HepG2 (cell line): ENCODE results near the gene TRIM2. TPM values are rescaled to one million over a fixed set of nuclear protein-coding genes. Genes with fewer than 3 reads are reported as not detected.

Experiments used
- ATAD3A ChIP-seq: sonication (generic); formaldehyde crosslinking; IDR thresholded peaks from 2 replicates; pipeline ENCODE4 v1.4.0; 2020; ENCODE audit warnings: missing genetic modification reagents
- CBFB ChIP-seq: sonication (generic); formaldehyde crosslinking; IDR thresholded peaks from 2 replicates; pipeline ENCODE4 v1.4.0; 2020; ENCODE audit warnings: missing genetic modification reagents
- CENPT ChIP-seq: sonication (generic); formaldehyde crosslinking; IDR thresholded peaks from 2 replicates; pipeline ENCODE4 v1.8.0; 2022; ENCODE audit warnings: low read depth, mild to moderate bottlenecking, moderate library complexity, missing genetic modification reagents
- KIAA2018 ChIP-seq: sonication (generic); formaldehyde crosslinking; IDR thresholded peaks from 2 replicates; pipeline ENCODE4 v1.5.0; 2020; ENCODE audit warnings: mild to moderate bottlenecking, missing genetic modification reagents, borderline replicate concordance
- LBX2 ChIP-seq: sonication (generic); formaldehyde crosslinking; IDR thresholded peaks from 2 replicates; pipeline ENCODE4 v1.5.0; 2020; ENCODE audit warnings: missing genetic modification reagents, mild to moderate bottlenecking, borderline replicate concordance
- MED8 ChIP-seq: sonication (generic); formaldehyde crosslinking; IDR thresholded peaks from 2 replicates; pipeline ENCODE4 v1.8.1; 2023; ENCODE audit warnings: mild to moderate bottlenecking, missing genetic modification reagents; ENCODE audit not compliant: insufficient replicate concordance
- MTA3 ChIP-seq: sonication (generic); formaldehyde crosslinking; IDR thresholded peaks from 2 replicates; pipeline ENCODE4 v1.4.0; 2020; ENCODE audit warnings: missing genetic modification reagents
- NR2F1 ChIP-seq, 2 experiments: fragments of 450-650 bp in 1 of 2; formaldehyde crosslinking in 1 of 2; IDR thresholded peaks; 2 replicates each; pipeline versions ENCODE4 v1.5.0 to v1.6.1; 2016 to 2020; ENCODE audit warnings: mild to moderate bottlenecking in 1 of 2, missing compliant biosample characterization in 1 of 2, missing genetic modification reagents in 1 of 2, moderate library complexity in 1 of 2
- RBAK ChIP-seq: sonication (generic); formaldehyde crosslinking; IDR thresholded peaks from 2 replicates; pipeline ENCODE4 v1.5.1; 2020; ENCODE audit warnings: mild to moderate bottlenecking, missing genetic modification reagents
- RBM39 ChIP-seq: fragments of 200-400 bp; formaldehyde crosslinking; IDR thresholded peaks from one replicate; pipeline ENCODE4 v1.6.1; 2018; ENCODE audit warnings: antibody characterized with exemption, mild to moderate bottlenecking, low read depth, low read length; ENCODE audit not compliant: poor library complexity, severe bottlenecking
- RELA ChIP-seq: sonication (generic); formaldehyde crosslinking; IDR thresholded peaks from 2 replicates; pipeline ENCODE4 v1.4.0; 2020; ENCODE audit warnings: missing genetic modification reagents
- SOX5 ChIP-seq: IDR thresholded peaks from 2 replicates; pipeline ENCODE4 v1.6.1; 2016; ENCODE audit warnings: borderline replicate concordance
- WIZ ChIP-seq: sonication (generic); formaldehyde crosslinking; IDR thresholded peaks from 2 replicates; pipeline ENCODE4 v1.5.1; 2020; ENCODE audit warnings: mild to moderate bottlenecking, missing genetic modification reagents
- ZNF275 ChIP-seq: sonication (generic); formaldehyde crosslinking; IDR thresholded peaks from 2 replicates; pipeline ENCODE4 v1.8.0; 2022; ENCODE audit warnings: missing genetic modification reagents, mild to moderate bottlenecking, inconsistent platforms, borderline replicate concordance
- ZNF431 ChIP-seq: sonication (generic); formaldehyde crosslinking; IDR thresholded peaks from 2 replicates; pipeline ENCODE4 v1.9.0; 2022; ENCODE audit warnings: missing genetic modification reagents, low read depth, mild to moderate bottlenecking, borderline replicate concordance
- ZNF501 ChIP-seq: sonication (generic); formaldehyde crosslinking; IDR thresholded peaks from 2 replicates; pipeline ENCODE4 v1.5.1; 2020; ENCODE audit warnings: mild to moderate bottlenecking, moderate library complexity, missing genetic modification reagents
- ZNF768 ChIP-seq: sonication (generic); formaldehyde crosslinking; IDR thresholded peaks from 2 replicates; pipeline ENCODE4 v1.4.0; 2020; ENCODE audit warnings: missing genetic modification reagents
- polyA plus RNA-seq, 8 experiments: library from polyadenylated mRNA; depleted of rRNA in 3 of 8; stranded (reverse) in 7 of 8; unstranded in 1 of 8; fragments of >200 nt; fragmentation: Illumina TruSeq in 4 of 8; extraction: Trizol in 4 of 8; gene quantifications; 2 replicates each; pipeline versions ENCODE4 v1.2.1 to v1.2.3, GENCODE V29; 2011 to 2016; ENCODE audit warnings: low read depth in 4 of 8, missing spikeins in 1 of 8, mixed read lengths in 1 of 8; ENCODE audit not compliant: insufficient read depth in 1 of 8
- total RNA-seq, 5 experiments: library from RNA; depleted of rRNA; stranded (reverse); fragments of >200 nt; fragmentation: Illumina TruSeq; extraction: Trizol; gene quantifications; 2 replicates each; pipeline ENCODE4 v1.2.3, GENCODE V29; 2016; ENCODE audit warnings: low read depth in 1 of 5
- TF ChIP-seq, protein P1 (sequence below): sonication (generic); formaldehyde crosslinking; IDR thresholded peaks from 2 replicates; pipeline ENCODE4 v1.4.0; 2020; ENCODE audit warnings: missing genetic modification reagents

The TRIM2 gene
- total and polyA plus RNA-seq, 2 of the 13 experiments (the other 11 are each of a cell fraction or from before 2014, with no cell fraction given), result 2.1 to 4.2 TPM

- TF ChIP-seq ZNF501 (CRISPR knock-in tag) (peak; percentile 52; the same call in 1 of the 2 replicates), MED8 (CRISPR knock-in tag) (no peak), RELA (CRISPR knock-in tag) (no peak), WIZ (CRISPR knock-in tag) (peak; percentile 88), ZNF768 (CRISPR knock-in tag) (no peak), NR2F1 (CRISPR knock-in tag; IDR thresholded peaks at IDR 0.05) (0 out of 4 replicates have a peak, but pooled peaks of 1 of the 2 experiments have one; percentile 31), RBAK (CRISPR knock-in tag) (no peak), KIAA2018 (no peak), LBX2 (no peak), ZNF275 (CRISPR knock-in tag) (no peak), SOX5 (CRISPR knock-in tag) (peak; percentile 12; the same call in 1 of the 2 replicates), RBM39 (no peak), CBFB (CRISPR knock-in tag) (no peak), ATAD3A (CRISPR knock-in tag) (no peak), CENPT (CRISPR knock-in tag) (no peak), ZNF431 (no peak), MTA3 (no peak)
- TF ChIP-seq, protein P1, sequence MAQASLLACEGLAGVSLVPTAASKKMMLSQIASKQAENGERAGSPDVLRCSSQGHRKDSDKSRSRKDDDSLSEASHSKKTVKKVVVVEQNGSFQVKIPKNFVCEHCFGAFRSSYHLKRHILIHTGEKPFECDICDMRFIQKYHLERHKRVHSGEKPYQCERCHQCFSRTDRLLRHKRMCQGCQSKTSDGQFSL, result no peak
These were observed 29.2 kb upstream of the TRIM2 start (continued) for GRCh38 chr4:153174821-153175567.
